Mesodermal cell (in vitro differentiated cells): ENCODE measurements around the gene GFAP.

ENCODE experiments used
- H3K27ac ChIP-seq: 2 replicates; pipeline ENCODE4 v1.7.0; 2013; ENCODE audit warnings: mild to moderate bottlenecking, low read depth, low read length, moderate library complexity; ENCODE audit not compliant: severe bottlenecking
- H3K36me3 ChIP-seq: 2 replicates; pipeline ENCODE4 v1.7.1; 2013; ENCODE audit warnings: mild to moderate bottlenecking, low read length, moderate library complexity; ENCODE audit not compliant: control insufficient read depth, insufficient read depth
- H3K4me1 ChIP-seq: one replicate; pipeline ENCODE4 v1.7.1; 2013; ENCODE audit warnings: mild to moderate bottlenecking, low read length; ENCODE audit not compliant: insufficient read depth, control insufficient read depth, poor library complexity, severe bottlenecking
- H3K4me3 ChIP-seq: 2 replicates; pipeline ENCODE4 v1.7.0; 2013; ENCODE audit warnings: low read length, control low read depth, mild to moderate bottlenecking; ENCODE audit not compliant: insufficient read depth, poor library complexity, severe bottlenecking; ENCODE audit errors: extremely low read depth
- H3K9me3 ChIP-seq: 2 replicates; pipeline ENCODE4 v1.7.1; 2013; ENCODE audit warnings: mild to moderate bottlenecking, low read length, moderate library complexity; ENCODE audit not compliant: control insufficient read depth
- WGBS, 2 experiments: methylation state at CpG; one replicate each; pipeline ENCODE4 v1.1.5; 2013; ENCODE audit warnings: missing lambda C conversion rate in 2 of 2; ENCODE audit not compliant: insufficient coverage in 2 of 2; 5-methylcytosine and 5-hydroxymethylcytosine counted together

Gene GFAP

GRCh38 chr17:44894642-44895041, 20.7 kb downstream of the GFAP start:
- Histone ChIP-seq H3K4me3 (no peak overlapping the region), H3K36me3 (peaks cover 55% of the 10 kb centered on the region), H3K27ac (no peak overlapping the region), H3K9me3 (no peaks in the 10 kb centered on the region), H3K4me1 (peaks cover 5% of the 10 kb centered on the region)
- no CpG with 5 or more reads among the region's 4 CpGs for WGBS, 2 experiments

- Histone ChIP-seq H3K9me3 (no peaks in the 10 kb centered on the region), H3K36me3 (peaks cover 66% of the 10 kb centered on the region), H3K4me3 (no peak overlapping the region), H3K4me1 (no peaks in the 10 kb centered on the region), H3K27ac (no peak overlapping the region)
Observed at GRCh38 chr17:44892250-44892649, 23.1 kb downstream of the GFAP start.

- peaks cover 79% of the 10 kb centered on the region for H3K36me3 ChIP-seq
- H3K9me3 ChIP-seq = no peaks in the 10 kb centered on the region
- 93 to 100% methylated on average over 7 of the region's 7 CpGs for WGBS, 2 experiments
- no peak overlapping the region for H3K4me3 ChIP-seq
- H3K27ac ChIP-seq = no peak overlapping the region
- no peaks in the 10 kb centered on the region for H3K4me1 ChIP-seq
Observed at GRCh38 chr17:44889003-44889402, 26.3 kb downstream of the GFAP start.

GRCh38 chr17:44887971-44888954, 27.0 kb downstream of the GFAP start:
- 95 to 96% methylated on average over 8 of the region's 10 CpGs for WGBS, 2 experiments
- peaks cover 80% of the 10 kb centered on the region for H3K36me3 ChIP-seq

GRCh38 chr17:44887016-44887415, 28.3 kb downstream of the GFAP start:
- Histone ChIP-seq H3K4me1 (no peaks in the 10 kb centered on the region), H3K36me3 (peaks cover 80% of the 10 kb centered on the region)
- WGBS, 2 experiments = no CpG with 5 or more reads among the region's 1 CpG

More at GRCh38 chr17:44887971-44888954, 27.0 kb downstream of the GFAP start:
- Histone ChIP-seq H3K27ac (no peak overlapping the region), H3K9me3 (no peaks in the 10 kb centered on the region), H3K4me3 (no peak overlapping the region), H3K4me1 (no peaks in the 10 kb centered on the region)

GRCh38 chr17:44884941-44885340, 30.4 kb downstream of the GFAP start:
- Histone ChIP-seq H3K4me1 (no peaks in the 10 kb centered on the region), H3K4me3 (no peak overlapping the region), H3K9me3 (no peaks in the 10 kb centered on the region), H3K27ac (no peak overlapping the region), H3K36me3 (peaks cover 80% of the 10 kb centered on the region)
- 88% methylated on average over 1 of the region's 2 CpGs; no CpG with 5 or more reads in 1 of the 2 experiments for WGBS, 2 experiments

More at GRCh38 chr17:44887016-44887415, 28.3 kb downstream of the GFAP start:
- no peaks in the 10 kb centered on the region for H3K9me3 ChIP-seq
- H3K4me3 ChIP-seq = no peak overlapping the region
- H3K27ac ChIP-seq = no peak overlapping the region

GRCh38 chr17:44881145-44881544, 34.2 kb downstream of the GFAP start:
- H3K36me3 ChIP-seq = peaks cover 85% of the 10 kb centered on the region
- no peaks in the 10 kb centered on the region for H3K4me1 ChIP-seq
- no peak overlapping the region for H3K4me3 ChIP-seq
- WGBS, 2 experiments = 92 to 100% methylated on average over 1 to 2 of the region's 4 CpGs
- H3K27ac ChIP-seq = no peak overlapping the region
- no peaks in the 10 kb centered on the region for H3K9me3 ChIP-seq

GRCh38 chr17:44880062-44880461, 35.2 kb downstream of the GFAP start:
- Histone ChIP-seq H3K4me3 (no peak overlapping the region), H3K9me3 (no peaks in the 10 kb centered on the region), H3K27ac (no peak overlapping the region), H3K36me3 (peaks cover 84% of the 10 kb centered on the region), H3K4me1 (no peaks in the 10 kb centered on the region)
- 100% methylated on average over 1 of the region's 2 CpGs for WGBS, 2 experiments

GRCh38 chr17:44879376-44879775, 35.9 kb downstream of the GFAP start:
- peaks cover 84% of the 10 kb centered on the region for H3K36me3 ChIP-seq
- H3K4me1 ChIP-seq = no peaks in the 10 kb centered on the region
- no peak overlapping the region for H3K4me3 ChIP-seq
- no peak overlapping the region for H3K27ac ChIP-seq
- H3K9me3 ChIP-seq = no peaks in the 10 kb centered on the region
- 93 to 96% methylated on average over 4 to 5 of the region's 6 CpGs for WGBS, 2 experiments

- Histone ChIP-seq H3K9me3 (no peaks in the 10 kb centered on the region), H3K4me3 (no peak overlapping the region), H3K36me3 (peaks cover 83% of the 10 kb centered on the region), H3K4me1 (no peaks in the 10 kb centered on the region), H3K27ac (no peak overlapping the region)
- 74% methylated on average over 4 to 5 of the region's 6 CpGs for WGBS, 2 experiments
Observed at GRCh38 chr17:44878627-44879221, 36.6 kb downstream of the GFAP start.

- WGBS, 2 experiments = 91 to 95% methylated on average over 3 to 4 of the region's 5 CpGs
- Histone ChIP-seq H3K9me3 (no peaks in the 10 kb centered on the region), H3K4me1 (no peaks in the 10 kb centered on the region), H3K36me3 (peaks cover 81% of the 10 kb centered on the region), H3K27ac (no peak overlapping the region), H3K4me3 (no peak overlapping the region)
Observed at GRCh38 chr17:44877121-44877520, 38.2 kb downstream of the GFAP start.
